Measurements from ENCODE around the gene MR1.

DNA sequence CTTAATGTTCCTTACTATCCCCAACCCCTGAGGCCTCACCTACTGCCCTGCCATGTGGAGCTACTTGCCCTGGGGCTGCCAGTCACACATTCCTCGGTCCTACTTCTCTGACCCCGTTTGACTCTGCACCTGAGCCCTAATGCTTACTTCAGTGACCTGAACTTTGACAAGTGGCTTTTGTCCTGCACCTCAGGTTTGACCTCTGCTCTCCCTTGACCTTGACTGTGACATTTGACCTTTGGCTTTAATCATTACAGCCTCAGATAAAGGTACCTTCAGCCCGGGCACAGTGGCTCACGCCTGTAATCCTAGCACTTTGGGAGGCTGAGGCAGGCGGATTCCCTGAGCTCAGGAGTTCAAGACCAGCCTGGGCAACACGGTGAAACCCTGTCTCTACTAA lies 22.8 kb downstream of the MR1 start:
- TF ChIP-seq, protein P1, sequence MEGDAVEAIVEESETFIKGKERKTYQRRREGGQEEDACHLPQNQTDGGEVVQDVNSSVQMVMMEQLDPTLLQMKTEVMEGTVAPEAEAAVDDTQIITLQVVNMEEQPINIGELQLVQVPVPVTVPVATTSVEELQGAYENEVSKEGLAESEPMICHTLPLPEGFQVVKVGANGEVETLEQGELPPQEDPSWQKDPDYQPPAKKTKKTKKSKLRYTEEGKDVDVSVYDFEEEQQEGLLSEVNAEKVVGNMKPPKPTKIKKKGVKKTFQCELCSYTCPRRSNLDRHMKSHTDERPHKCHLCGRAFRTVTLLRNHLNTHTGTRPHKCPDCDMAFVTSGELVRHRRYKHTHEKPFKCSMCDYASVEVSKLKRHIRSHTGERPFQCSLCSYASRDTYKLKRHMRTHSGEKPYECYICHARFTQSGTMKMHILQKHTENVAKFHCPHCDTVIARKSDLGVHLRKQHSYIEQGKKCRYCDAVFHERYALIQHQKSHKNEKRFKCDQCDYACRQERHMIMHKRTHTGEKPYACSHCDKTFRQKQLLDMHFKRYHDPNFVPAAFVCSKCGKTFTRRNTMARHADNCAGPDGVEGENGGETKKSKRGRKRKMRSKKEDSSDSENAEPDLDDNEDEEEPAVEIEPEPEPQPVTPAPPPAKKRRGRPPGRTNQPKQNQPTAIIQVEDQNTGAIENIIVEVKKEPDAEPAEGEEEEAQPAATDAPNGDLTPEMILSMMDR (IDR thresholded peaks at IDR 0.05) = no peak
- TF ChIP-seq POLR2A (IDR thresholded peaks at IDR 0.05) = no peak

All from heart left ventricle (tissue), 13 donors.